D341Med (cell line): ENCODE results near the gene DCAF15.

Experiments
- DNase-seq: peaks from one replicate; pipeline ENCODE4 v3.0.0; 2012; ENCODE audit warnings: low spot score

The DCAF15 gene

GRCh38 chr19:13952154-13952930 is at the start of gene DCAF15:
Gene DCAF15 (plus strand): TSS chr19:13952509. CDS start chr19:13952513, 4 bp downstream.
- DNase-seq, result peak; percentile 99

- DNase-seq, result no peak
Measured at GRCh38 chr19:13902993-13903555, 49.2 kb upstream of the DCAF15 start.

- peak; percentile 100 for DNase-seq
Measured at GRCh38 chr19:13905634-13906520, 46.4 kb upstream of the DCAF15 start, which contains the start of the genes BRME1 and CC2D1A. Gene BRME1 (minus strand): TSS chr19:13906117. CDS start chr19:13904892, 1,225 bp downstream. Gene CC2D1A (plus strand): TSS chr19:13906201. CDS start chr19:13906442, 241 bp downstream.

GRCh38 chr19:13906521-13906904 is 45.8 kb upstream of the DCAF15 start:
- DNase-seq, result peak; percentile 62

- no peak for DNase-seq
Measured at GRCh38 chr19:13906910-13907309, 45.4 kb upstream of the DCAF15 start.

GRCh38 chr19:13908674-13909073 is 43.6 kb upstream of the DCAF15 start:
- no peak for DNase-seq

GRCh38 chr19:13909430-13909829 is 42.9 kb upstream of the DCAF15 start:
- DNase-seq, result no peak

- no peak for DNase-seq
Measured at GRCh38 chr19:13913352-13913751, 39.0 kb upstream of the DCAF15 start.

- no peak for DNase-seq
Measured at GRCh38 chr19:13914777-13915176, 37.5 kb upstream of the DCAF15 start.

GRCh38 chr19:13917888-13918406 is 34.4 kb upstream of the DCAF15 start:
- DNase-seq, result no peak

GRCh38 chr19:13918726-13919411 is 33.4 kb upstream of the DCAF15 start:
- DNase-seq, result peak; percentile 37

- DNase-seq, result no peak
Measured at GRCh38 chr19:13920524-13920923, 31.8 kb upstream of the DCAF15 start.

- DNase-seq, result no peak
Measured at GRCh38 chr19:13920940-13921747, 31.2 kb upstream of the DCAF15 start.

GRCh38 chr19:13922118-13922517 is 30.2 kb upstream of the DCAF15 start:
- DNase-seq, result peak; percentile 2

GRCh38 chr19:13923194-13923987 is 28.9 kb upstream of the DCAF15 start:
- no peak for DNase-seq

GRCh38 chr19:13926010-13926409 is 26.3 kb upstream of the DCAF15 start:
- no peak for DNase-seq

GRCh38 chr19:13926715-13927114 is 25.6 kb upstream of the DCAF15 start:
- no peak for DNase-seq

GRCh38 chr19:13929340-13929739 is 23.0 kb upstream of the DCAF15 start:
- DNase-seq, result peak; percentile 39

- peak; percentile 26 for DNase-seq
Measured at GRCh38 chr19:13929956-13930355, 22.4 kb upstream of the DCAF15 start.

GRCh38 chr19:13930402-13930801 is 21.9 kb upstream of the DCAF15 start:
- DNase-seq, result peak; percentile 34
